ENCODE data around the gene RILPL2.
"Not testable (repeated sequence)": the region's sequence is repeated elsewhere in the genome, so short reads cannot be mapped to it uniquely, and the experiment has no call there.

GRCh38 chr12:123409284-123410040 is 27.0 kb downstream of the RILPL2 start:
- not testable (repeated sequence) for TF ChIP-seq POLR2A, CTCF (IDR thresholded peaks at IDR 0.05)
